B cell (primary cell): Measurements from ENCODE around the gene PRPF38A. TPM values are rescaled to one million over a fixed set of nuclear protein-coding genes. Genes with fewer than 3 reads are reported as not detected.

Experiments used
- ATAC-seq: fragments of 200-7000 bp; cut with Tn5 transposase; one replicate; pipeline ENCODE4 v1.10.0; 2021; ENCODE audit warnings: low read depth, mild to moderate bottlenecking, moderate number of reproducible peaks, moderate library complexity
- CTCF ChIA-PET: fragments of 350-600 bp; sonication (Branson Sonifier 250); formaldehyde crosslinking; loops from one replicate; lab custom pipeline; 2021; ENCODE audit warnings: antibody characterized with exemption, inconsistent platforms; lab: Charles Lee
- POLR2A ChIA-PET: fragments of 350-600 bp; sonication (Branson Sonifier 250); formaldehyde crosslinking; loops from one replicate; lab custom pipeline; 2021; ENCODE audit warnings: antibody characterized with exemption; lab: Charles Lee
- DNase-seq: peaks from one replicate; pipeline ENCODE4 v3.0.0; 2013
- H2AFZ ChIP-seq: 2 replicates; pipeline ENCODE4 v1.6.1; 2012; ENCODE audit warnings: mild to moderate bottlenecking, low read depth, low read length; ENCODE audit not compliant: insufficient read depth, poor library complexity, severe bottlenecking
- H3K27ac ChIP-seq, 2 donors: 1 replicate in 1 of 2; 2 replicates in 1 of 2; pipeline ENCODE4 v1.5.1; 2012 to 2013; ENCODE audit warnings: low read length in 2 of 2, mild to moderate bottlenecking in 2 of 2, moderate library complexity in 1 of 2
- H3K27me3 ChIP-seq, 4 experiments: fragments of 200-600 bp in 1 of 4; sonication (generic) in 1 of 4; replicated peaks in 1 of 4; 1 replicate in 2 of 4; 2 replicates in 2 of 4; pipeline versions ENCODE4 v1.6.1 to v1.7.0; 2013 to 2016; ENCODE audit warnings: low read length in 3 of 4, mild to moderate bottlenecking in 2 of 4, mixed read lengths in 1 of 4, moderate library complexity in 1 of 4; ENCODE audit not compliant: insufficient read depth in 4 of 4, control insufficient read depth in 3 of 4; ENCODE audit errors: control extremely low read depth in 1 of 4
- H3K36me3 ChIP-seq, 2 experiments: replicated peaks in 1 of 2; 1 replicate in 1 of 2; 2 replicates in 1 of 2; pipeline versions ENCODE4 v1.6.1 to v1.7.1; 2013; ENCODE audit warnings: low read length in 1 of 2; ENCODE audit not compliant: insufficient read depth in 2 of 2, control insufficient read depth in 1 of 2; ENCODE audit errors: control extremely low read depth in 1 of 2, extremely low read depth in 1 of 2
- H3K4me1 ChIP-seq, 2 donors: fragments of 200-600 bp in 1 of 2; sonication (generic) in 1 of 2; 1 replicate in 1 of 2; 2 replicates in 1 of 2; pipeline versions ENCODE4 v1.5.1 to v1.6.1; 2013 to 2017; ENCODE audit warnings: low read length in 2 of 2; ENCODE audit not compliant: control insufficient read depth in 2 of 2, insufficient read depth in 2 of 2
- H3K4me2 ChIP-seq: replicated peaks from 2 replicates; pipeline ENCODE3; 2012; ENCODE audit warnings: mild to moderate bottlenecking, low read depth, low read length; ENCODE audit not compliant: poor library complexity, severe bottlenecking
- H3K4me3 ChIP-seq, 5 experiments: fragments of 200-600 bp in 1 of 5; sonication (generic) in 1 of 5; 1 replicate in 3 of 5; 2 replicates in 2 of 5; pipeline versions ENCODE4 v1.5.1 to v1.7.0; 2011 to 2016; ENCODE audit warnings: low read length in 4 of 5, mild to moderate bottlenecking in 4 of 5, low read depth in 2 of 5, control low read depth in 1 of 5, moderate library complexity in 1 of 5; ENCODE audit not compliant: insufficient read depth in 1 of 5; ENCODE audit errors: control extremely low read depth in 1 of 5, extremely low read depth in 1 of 5
- H3K79me2 ChIP-seq: fragments of 200-600 bp; sonication (generic); one replicate; pipeline ENCODE4 v1.6.0; 2016; ENCODE audit warnings: low read length; ENCODE audit not compliant: control insufficient read depth, insufficient read depth
- H3K9ac ChIP-seq: fragments of 200-600 bp; sonication (generic); 2 replicates; pipeline ENCODE4 v1.6.1; 2017; ENCODE audit warnings: mild to moderate bottlenecking, low read length, moderate library complexity
- H3K9me3 ChIP-seq, 3 donors: one replicate each; pipeline versions ENCODE4 v1.6.1 to v1.7.1; 2013; ENCODE audit warnings: low read length in 2 of 3; ENCODE audit not compliant: control insufficient read depth in 2 of 3, insufficient read depth in 1 of 3; ENCODE audit errors: control extremely low read depth in 1 of 3
- H4K20me1 ChIP-seq: 2 replicates; pipeline ENCODE4 v1.6.0; 2012; ENCODE audit warnings: mild to moderate bottlenecking, low read length; ENCODE audit not compliant: insufficient read depth, control insufficient read depth, poor library complexity, severe bottlenecking
- H3K27ac Mint-ChIP-seq: one replicate; pipeline ENCODE4 v1.8.0; 2021; ENCODE audit warnings: mixed read lengths
- H3K27me3 Mint-ChIP-seq: one replicate; pipeline ENCODE4 v1.8.0; 2021; ENCODE audit warnings: mixed read lengths
- H3K4me1 Mint-ChIP-seq: one replicate; pipeline ENCODE4 v1.8.0; 2021; ENCODE audit warnings: mixed read lengths
- H3K4me3 Mint-ChIP-seq: one replicate; pipeline ENCODE4 v1.8.0; 2021; ENCODE audit warnings: mixed read lengths
- H3K9me3 Mint-ChIP-seq: one replicate; pipeline ENCODE4 v1.8.0; 2022; ENCODE audit warnings: mixed read lengths; ENCODE audit not compliant: insufficient read depth
- CTCF ChIP-seq: fragments of 200-600 bp; IDR thresholded peaks from one replicate; pipeline ENCODE4 v1.8.0; 2022; ENCODE audit warnings: antibody characterized with exemption, mild to moderate bottlenecking
- EZH2 ChIP-seq: IDR thresholded peaks from 2 replicates; pipeline ENCODE4 v1.6.1; 2012; ENCODE audit warnings: borderline replicate concordance, low read depth, mild to moderate bottlenecking, moderate library complexity, low read length; ENCODE audit not compliant: insufficient read depth, poor library complexity, severe bottlenecking
- WGBS: methylation state at CpG from one replicate; pipeline ENCODE4 v1.1.5; 2013; ENCODE audit warnings: missing lambda C conversion rate; ENCODE audit not compliant: insufficient coverage; 5-methylcytosine and 5-hydroxymethylcytosine counted together
- intact Hi-C: fragments of 100-400 bp; cut with micrococcal nuclease; formaldehyde crosslinking; loops from one replicate; pipeline ENCODE4 v1.10.0; 2022
- polyA plus RNA-seq: library from polyadenylated mRNA; depleted of rRNA; stranded (reverse); fragments of >200 nt; gene quantifications from 2 replicates; pipeline ENCODE4 v1.2.3, GENCODE V29; 2012
- total RNA-seq, 2 donors: library from RNA; stranded (reverse); fragments of 120-200 nt in 1 of 2; gene quantifications; 1 replicate in 1 of 2; 2 replicates in 1 of 2; pipeline versions ENCODE4 v1.2.3 to v1.2.4, GENCODE V29; 2013 to 2022

The PRPF38A gene
- total and polyA plus RNA-seq, 2 donors (not counting 1 experiment from before 2014, with no cell fraction given), result 21.8 to 69.8 TPM

- ATAC-seq, result no peak
These were observed 47.5 kb upstream of the PRPF38A start for GRCh38 chr1:52356818-52357355.

DNA sequence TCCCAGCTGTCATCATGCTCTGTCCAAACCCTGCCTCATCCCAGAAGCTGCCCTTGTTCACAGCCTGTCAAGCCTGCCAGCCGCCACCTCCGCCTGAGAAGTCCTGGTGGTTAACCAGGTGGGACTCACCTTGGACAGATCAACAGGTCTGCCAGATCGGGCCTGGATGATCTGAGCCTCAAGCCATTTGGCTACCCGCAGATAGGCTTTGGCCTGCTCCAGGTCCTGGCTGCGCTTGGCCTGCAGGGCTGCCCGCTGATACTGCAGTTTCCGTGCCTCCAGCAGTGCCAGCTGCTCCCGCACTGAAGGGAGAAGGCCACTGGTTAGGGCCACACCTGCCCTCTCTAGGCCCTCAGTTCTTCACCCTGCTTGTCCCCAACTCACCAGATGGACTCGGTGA, 47.0 kb upstream of the PRPF38A start:
- H3K27ac Mint-ChIP-seq, result no peak overlapping the region
- DNase-seq, result no peak
- no peaks in the 10 kb centered on the region for H3K9me3 Mint-ChIP-seq

More at GRCh38 chr1:52356818-52357355, 47.5 kb upstream of the PRPF38A start:
- no peak overlapping the region for H3K4me3 Mint-ChIP-seq
- WGBS, result 99% methylated on average over 6 of the region's 8 CpGs
- Histone ChIP-seq H3K4me2 (no peak overlapping the region), H3K36me3 (peaks cover 6 to 99% of the 10 kb centered on the region in 2 experiments), H2AFZ (no peak overlapping the region), H3K4me3 (no peak overlapping the region), H4K20me1 (peaks cover 17% of the 10 kb centered on the region), H3K27ac (no peak overlapping the region), H3K4me1 (no peaks in the 10 kb centered on the region), H3K9me3 (no peaks in the 10 kb centered on the region), H3K9ac (no peak overlapping the region), H3K79me2 (no peaks in the 10 kb centered on the region), H3K27me3 (no peaks in the 10 kb centered on the region)
- ChIA-PET POLR2A (no interaction called here), CTCF (no interaction called here)
- no peaks in the 10 kb centered on the region for H3K4me1 Mint-ChIP-seq
- H3K27ac Mint-ChIP-seq, result no peak overlapping the region
- no peak for TF ChIP-seq EZH2
- TF ChIP-seq CTCF, result no peak
- no peaks in the 10 kb centered on the region for H3K27me3 Mint-ChIP-seq
- H3K9me3 Mint-ChIP-seq, result no peaks in the 10 kb centered on the region
- no peak for DNase-seq
- intact Hi-C loops, result no loop called here

More for the DNA sequence above, 47.0 kb upstream of the PRPF38A start:
- Mint-ChIP-seq H3K27me3 (no peaks in the 10 kb centered on the region), H3K4me3 (no peak overlapping the region), H3K4me1 (no peaks in the 10 kb centered on the region)
- Histone ChIP-seq H3K4me1 (no peaks in the 10 kb centered on the region), H3K4me2 (no peak overlapping the region), H3K27ac (no peak overlapping the region), H4K20me1 (peaks cover 20% of the 10 kb centered on the region), H3K36me3 (peaks cover 6 to 99% of the 10 kb centered on the region in 2 experiments), H3K9ac (no peak overlapping the region), H3K27me3 (no peaks in the 10 kb centered on the region), H3K79me2 (no peaks in the 10 kb centered on the region), H3K9me3 (no peaks in the 10 kb centered on the region), H3K4me3 (no peak overlapping the region), H2AFZ (no peak overlapping the region)
- intact Hi-C loops, result no loop called here
- CTCF ChIA-PET, result no interaction called here
- WGBS, result 99% methylated on average over 8 of the region's 9 CpGs
- POLR2A ChIA-PET, result no interaction called here
- no peak for TF ChIP-seq EZH2
- no peak for TF ChIP-seq CTCF
- ATAC-seq, result no peak
